HEK293T (cell line): ENCODE results near the gene HGFAC.
A peak's percentile ranks its signal among the peaks of the same experiment; 100 is the strongest.
"Not testable (repeated sequence)": the region's sequence is repeated elsewhere in the genome, so short reads cannot be mapped to it uniquely, and the experiment has no call there.

ENCODE experiments used
- CTCF ChIA-PET: fragments of 350-600 bp; formaldehyde crosslinking; extraction: SDS; loops from one replicate; lab custom pipeline; 2021; ENCODE audit warnings: antibody characterized with exemption, inconsistent platforms; lab: Yijun Ruan, JAX
- POLR2A ChIA-PET: fragments of 350-600 bp; formaldehyde crosslinking; extraction: SDS; loops from one replicate; lab custom pipeline; 2020; ENCODE audit warnings: antibody characterized with exemption, inconsistent platforms; lab: Yijun Ruan, JAX
- DNase-seq: peaks from one replicate; pipeline ENCODE4 v3.0.0; 2012; ENCODE audit warnings: mixed read lengths; ENCODE audit errors: extremely low spot score
- ARNT ChIP-seq: fragments of 450-650 bp; IDR thresholded peaks from 2 replicates; pipeline ENCODE4 v1.6.1; 2017; ENCODE audit warnings: mild to moderate bottlenecking
- BHLHE40 ChIP-seq: fragments of 450-650 bp; IDR thresholded peaks from 2 replicates; pipeline ENCODE4 v1.6.1; 2016; ENCODE audit warnings: mild to moderate bottlenecking, moderate library complexity, borderline replicate concordance
- CTBP1 ChIP-seq: fragments of 450-650 bp; IDR thresholded peaks from 2 replicates; pipeline ENCODE4 v1.6.1; 2016; ENCODE audit warnings: borderline replicate concordance
- ELF4 ChIP-seq: fragments of 450-650 bp; IDR thresholded peaks from 2 replicates; pipeline ENCODE4 v1.6.1; 2017; ENCODE audit warnings: antibody characterized with exemption
- FOXA1 ChIP-seq: fragments of 450-650 bp; IDR thresholded peaks from 2 replicates; pipeline ENCODE4 v1.6.1; 2016; ENCODE audit warnings: mild to moderate bottlenecking
- FOXK2 ChIP-seq: fragments of 450-650 bp; IDR thresholded peaks from 2 replicates; pipeline ENCODE4 v1.6.1; 2016; ENCODE audit warnings: mild to moderate bottlenecking
- FOXM1 ChIP-seq: fragments of 450-650 bp; IDR thresholded peaks from 2 replicates; pipeline ENCODE4 v1.6.1; 2017; ENCODE audit warnings: mild to moderate bottlenecking, borderline replicate concordance
- HDGF ChIP-seq: fragments of 450-650 bp; IDR thresholded peaks from 2 replicates; pipeline ENCODE4 v1.6.1; 2017; ENCODE audit warnings: antibody characterized with exemption, borderline replicate concordance
- L3MBTL2 ChIP-seq: fragments of 450-650 bp; conservative IDR thresholded peaks from 2 replicates; pipeline ENCODE4 v1.6.1; 2016; ENCODE audit warnings: mild to moderate bottlenecking
- LEF1 ChIP-seq: fragments of 450-650 bp; IDR thresholded peaks from 2 replicates; pipeline ENCODE4 v1.6.1; 2017; ENCODE audit warnings: mild to moderate bottlenecking, borderline replicate concordance
- NFRKB ChIP-seq: fragments of 450-650 bp; IDR thresholded peaks from 2 replicates; pipeline ENCODE4 v1.6.1; 2016; ENCODE audit warnings: mild to moderate bottlenecking, moderate library complexity
- PKNOX1 ChIP-seq: fragments of 450-650 bp; IDR thresholded peaks from 2 replicates; pipeline ENCODE4 v1.6.1; 2016
- SP1 ChIP-seq: fragments of 450-650 bp; IDR thresholded peaks from 2 replicates; pipeline ENCODE4 v1.6.1; 2017
- SUZ12 ChIP-seq: fragments of 450-650 bp; IDR thresholded peaks from 2 replicates; pipeline ENCODE4 v1.6.1; 2016; ENCODE audit warnings: mild to moderate bottlenecking
- TARDBP ChIP-seq: fragments of 450-650 bp; IDR thresholded peaks from 2 replicates; pipeline ENCODE4 v1.6.1; 2016
- ZNF384 ChIP-seq: fragments of 450-650 bp; IDR thresholded peaks from 2 replicates; pipeline ENCODE4 v1.6.1; 2016

HGFAC gene

GRCh38 chr4:3449047-3449573 lies 7.3 kb downstream of the HGFAC start:
- ChIA-PET CTCF (no interaction called here), POLR2A (no interaction called here)
- TF ChIP-seq SP1 (no peak), SUZ12 (no peak), TARDBP (no peak), ZNF384 (no peak), FOXK2 (no peak), BHLHE40 (no peak), NFRKB (no peak)
- DNase-seq, result no peak

- TF ChIP-seq TARDBP (no peak), L3MBTL2 (no peak), SUZ12 (no peak), NFRKB (no peak), BHLHE40 (no peak), CTBP1 (no peak), ARNT (no peak), SP1 (no peak), PKNOX1 (no peak), FOXK2 (no peak), FOXA1 (no peak), HDGF (no peak), ZNF384 (no peak), LEF1 (no peak), FOXM1 (no peak), ELF4 (no peak)
- no peak for DNase-seq
- ChIA-PET CTCF (interaction anchor here (0.6 kb wide), 1 partner anchor 29 kb away, joined by 3 read pairs; no protein-coding TSS in a partner anchor), POLR2A (no interaction called here)
Observed at GRCh38 chr4:3449574-3450534, 8.1 kb downstream of the HGFAC start.

GRCh38 chr4:3450643-3451042 lies 8.9 kb downstream of the HGFAC start:
- TF ChIP-seq BHLHE40, result no peak
- TF ChIP-seq SUZ12, result no peak
- no peak for TF ChIP-seq NFRKB
- no peak for TF ChIP-seq SP1
- TF ChIP-seq FOXK2, result no peak
- no peak for TF ChIP-seq CTBP1
- TF ChIP-seq L3MBTL2, result no peak
- TF ChIP-seq PKNOX1, result no peak
- no peak for TF ChIP-seq TARDBP
- ChIA-PET CTCF (interaction anchor here (0.6 kb wide), 1 partner anchor 29 kb away, joined by 3 read pairs; no protein-coding TSS in a partner anchor), POLR2A (no interaction called here)
- no peak for DNase-seq

GRCh38 chr4:3451956-3452355 lies 10.2 kb downstream of the HGFAC start:
- CTCF ChIA-PET, result interaction anchor here (1.3 kb wide), 1 partner anchor 29 kb away, joined by 3 read pairs; no protein-coding TSS in a partner anchor
- DNase-seq, result no peak
- no peak for TF ChIP-seq PKNOX1
- TF ChIP-seq ELF4, result no peak
- no peak for TF ChIP-seq L3MBTL2
- no peak for TF ChIP-seq FOXA1
- TF ChIP-seq ARNT, result no peak
- no peak for TF ChIP-seq SUZ12
- no peak for TF ChIP-seq BHLHE40
- no peak for TF ChIP-seq CTBP1
- TF ChIP-seq TARDBP, result no peak
- TF ChIP-seq ZNF384, result no peak
- no peak for TF ChIP-seq LEF1
- TF ChIP-seq FOXM1, result no peak
- no peak for TF ChIP-seq FOXK2
- TF ChIP-seq NFRKB, result no peak
- no peak for TF ChIP-seq SP1
- no peak for TF ChIP-seq HDGF
- POLR2A ChIA-PET, result no interaction called here

GRCh38 chr4:3452376-3452775 lies 10.6 kb downstream of the HGFAC start:
- DNase-seq, result peak; percentile 46
- TF ChIP-seq ARNT (no peak), SUZ12 (no peak), FOXM1 (no peak)
- ChIA-PET CTCF (interaction anchor here (1.3 kb wide), 1 partner anchor 29 kb away, joined by 3 read pairs; no protein-coding TSS in a partner anchor), POLR2A (no interaction called here)

- DNase-seq, POLR2A ChIA-PET, CTCF ChIA-PET: not testable (repeated sequence)
Observed at GRCh38 chr4:3455596-3455995, 13.8 kb downstream of the HGFAC start.
